ENCODE data around the gene CDON. TPM values are rescaled to one million over a fixed set of nuclear protein-coding genes. Genes with fewer than 3 reads are reported as not detected.

CDON gene
- total RNA-seq, 1 donor from 2014 or later: 29.4 TPM

DNA sequence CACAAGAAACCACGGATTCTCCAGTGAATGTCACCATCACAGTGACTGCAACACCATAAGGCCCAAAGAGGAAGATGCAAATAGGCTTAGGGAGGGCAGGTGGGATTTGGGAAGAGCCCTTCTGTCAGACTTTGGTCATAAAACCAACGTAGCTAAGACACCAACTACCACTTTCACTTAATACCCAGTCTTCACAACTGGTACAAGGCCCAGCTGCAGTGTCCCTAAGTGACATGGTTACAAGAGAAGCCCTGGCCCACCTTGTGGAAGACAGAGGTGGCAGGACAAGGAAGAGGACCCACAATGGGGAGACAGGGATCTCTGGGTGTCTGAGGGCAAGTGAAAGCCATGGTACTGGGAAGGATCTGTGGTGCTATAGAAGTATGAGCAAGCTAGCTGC is 106.8 kb downstream of the CDON start:
- TF ChIP-seq, protein P1, sequence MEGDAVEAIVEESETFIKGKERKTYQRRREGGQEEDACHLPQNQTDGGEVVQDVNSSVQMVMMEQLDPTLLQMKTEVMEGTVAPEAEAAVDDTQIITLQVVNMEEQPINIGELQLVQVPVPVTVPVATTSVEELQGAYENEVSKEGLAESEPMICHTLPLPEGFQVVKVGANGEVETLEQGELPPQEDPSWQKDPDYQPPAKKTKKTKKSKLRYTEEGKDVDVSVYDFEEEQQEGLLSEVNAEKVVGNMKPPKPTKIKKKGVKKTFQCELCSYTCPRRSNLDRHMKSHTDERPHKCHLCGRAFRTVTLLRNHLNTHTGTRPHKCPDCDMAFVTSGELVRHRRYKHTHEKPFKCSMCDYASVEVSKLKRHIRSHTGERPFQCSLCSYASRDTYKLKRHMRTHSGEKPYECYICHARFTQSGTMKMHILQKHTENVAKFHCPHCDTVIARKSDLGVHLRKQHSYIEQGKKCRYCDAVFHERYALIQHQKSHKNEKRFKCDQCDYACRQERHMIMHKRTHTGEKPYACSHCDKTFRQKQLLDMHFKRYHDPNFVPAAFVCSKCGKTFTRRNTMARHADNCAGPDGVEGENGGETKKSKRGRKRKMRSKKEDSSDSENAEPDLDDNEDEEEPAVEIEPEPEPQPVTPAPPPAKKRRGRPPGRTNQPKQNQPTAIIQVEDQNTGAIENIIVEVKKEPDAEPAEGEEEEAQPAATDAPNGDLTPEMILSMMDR (IDR thresholded peaks at IDR 0.05): no peak
- peaks cover 2% of the 10 kb centered on the region for H3K4me1 Mint-ChIP-seq (ENCODE audit: unreplicated experiment)
- no peak for DNase-seq (ENCODE audit: extremely low spot score, unreplicated experiment)
- no peak overlapping the region for H3K27ac Mint-ChIP-seq (ENCODE audit: unreplicated experiment)
- no peaks in the 10 kb centered on the region for H3K9me3 Mint-ChIP-seq (ENCODE audit: unreplicated experiment)
- H3K27me3 Mint-ChIP-seq (ENCODE audit: unreplicated experiment): peaks cover 5% of the 10 kb centered on the region
- H3K4me3 Mint-ChIP-seq (ENCODE audit: unreplicated experiment): no peak overlapping the region
- H3K36me3 Mint-ChIP-seq (ENCODE audit: unreplicated experiment): peaks cover 10% of the 10 kb centered on the region

- peaks cover 5% of the 10 kb centered on the region for H3K27me3 Mint-ChIP-seq (ENCODE audit: unreplicated experiment)
- H3K9me3 Mint-ChIP-seq (ENCODE audit: unreplicated experiment): no peaks in the 10 kb centered on the region
- peaks cover 5% of the 10 kb centered on the region for H3K36me3 Mint-ChIP-seq (ENCODE audit: unreplicated experiment)
- H3K27ac Mint-ChIP-seq (ENCODE audit: unreplicated experiment): no peak overlapping the region
- H3K4me3 Mint-ChIP-seq (ENCODE audit: unreplicated experiment): no peak overlapping the region
- H3K4me1 Mint-ChIP-seq (ENCODE audit: unreplicated experiment): peaks cover 2% of the 10 kb centered on the region
- no peak for DNase-seq (ENCODE audit: extremely low spot score, unreplicated experiment)
- TF ChIP-seq, protein P1 (IDR thresholded peaks at IDR 0.05): no peak
These were observed 107.6 kb downstream of the CDON start for GRCh38 chr11:125954945-125955640.

GRCh38 chr11:125954123-125954944 is 108.3 kb downstream of the CDON start:
- Mint-ChIP-seq H3K36me3 (ENCODE audit: unreplicated experiment) (no peaks in the 10 kb centered on the region), H3K4me3 (ENCODE audit: unreplicated experiment) (no peak overlapping the region)
- TF ChIP-seq, protein P1 (IDR thresholded peaks at IDR 0.05): no peak

DNA sequence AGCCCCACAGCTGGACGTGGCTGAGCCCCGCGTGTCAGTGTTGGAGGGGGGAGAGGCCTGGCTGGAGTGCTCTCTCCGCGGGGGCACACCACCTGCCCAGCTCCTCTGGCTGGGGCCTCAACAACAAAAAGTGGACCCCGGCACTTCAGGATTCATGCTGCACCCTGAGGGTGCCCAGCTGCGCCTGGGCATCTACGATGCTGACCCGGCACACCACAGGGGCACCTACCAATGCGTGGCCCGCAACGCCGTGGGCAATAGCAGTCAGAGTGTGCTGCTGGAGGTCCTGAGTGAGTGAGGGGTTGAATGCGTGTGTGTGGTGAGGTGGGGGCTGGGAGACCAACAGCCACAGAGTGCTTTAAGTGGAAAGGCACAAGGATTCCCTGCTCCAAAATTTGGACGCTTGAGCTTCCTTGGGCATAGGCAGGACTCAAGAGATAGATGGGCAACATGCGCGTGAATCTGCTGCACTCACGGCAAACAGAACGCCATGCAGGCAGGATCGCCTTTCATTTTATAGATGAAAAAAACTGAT is 109.2 kb downstream of the CDON start:
- DNase-seq (ENCODE audit: extremely low spot score, unreplicated experiment): no peak
- Mint-ChIP-seq H3K9me3 (ENCODE audit: unreplicated experiment) (no peaks in the 10 kb centered on the region), H3K27ac (ENCODE audit: unreplicated experiment) (no peak overlapping the region), H3K36me3 (ENCODE audit: unreplicated experiment) (no peaks in the 10 kb centered on the region), H3K4me3 (ENCODE audit: unreplicated experiment) (no peak overlapping the region), H3K27me3 (ENCODE audit: unreplicated experiment) (peaks cover 5% of the 10 kb centered on the region), H3K4me1 (ENCODE audit: unreplicated experiment) (peaks cover 2% of the 10 kb centered on the region)
- TF ChIP-seq, protein P1 (IDR thresholded peaks at IDR 0.05): no peak

More at GRCh38 chr11:125954123-125954944, 108.3 kb downstream of the CDON start:
- no peak for DNase-seq (ENCODE audit: extremely low spot score, unreplicated experiment)
- H3K4me1 Mint-ChIP-seq (ENCODE audit: unreplicated experiment): peaks cover 2% of the 10 kb centered on the region
- H3K27ac Mint-ChIP-seq (ENCODE audit: unreplicated experiment): no peak overlapping the region
- H3K9me3 Mint-ChIP-seq (ENCODE audit: unreplicated experiment): no peaks in the 10 kb centered on the region
- peaks cover 5% of the 10 kb centered on the region for H3K27me3 Mint-ChIP-seq (ENCODE audit: unreplicated experiment)

- peaks cover 2% of the 10 kb centered on the region for H3K4me1 Mint-ChIP-seq (ENCODE audit: unreplicated experiment)
- no peak for DNase-seq (ENCODE audit: extremely low spot score, unreplicated experiment)
- no peaks in the 10 kb centered on the region for H3K36me3 Mint-ChIP-seq (ENCODE audit: unreplicated experiment)
- TF ChIP-seq, protein P1 (IDR thresholded peaks at IDR 0.05): no peak
- no peaks in the 10 kb centered on the region for H3K9me3 Mint-ChIP-seq (ENCODE audit: unreplicated experiment)
- H3K27ac Mint-ChIP-seq (ENCODE audit: unreplicated experiment): no peak overlapping the region
- H3K27me3 Mint-ChIP-seq (ENCODE audit: unreplicated experiment): peaks cover 5% of the 10 kb centered on the region
- no peak overlapping the region for H3K4me3 Mint-ChIP-seq (ENCODE audit: unreplicated experiment)
These were observed 109.7 kb downstream of the CDON start for GRCh38 chr11:125952973-125953372.

Measured in osteocyte (in vitro differentiated cells).